Lower leg skin (tissue), 3 donors: ENCODE data around the gene SLC25A39.

Experiments used
- CTCF ChIP-seq, 3 donors: fragments of 450-650 bp; IDR thresholded peaks; one replicate each; pipeline ENCODE4 v1.5.1; 2016; ENCODE audit warnings: antibody characterized with exemption in 3 of 3, mild to moderate bottlenecking in 3 of 3, moderate library complexity in 2 of 3
- POLR2A ChIP-seq, 2 donors: fragments of 450-650 bp; IDR thresholded peaks; one replicate each; pipeline ENCODE4 v1.6.1; 2016 to 2017; ENCODE audit warnings: antibody characterized with exemption in 2 of 2, mild to moderate bottlenecking in 1 of 2, moderate library complexity in 1 of 2

GRCh38 chr17:44351961-44352827, 27.6 kb upstream of the SLC25A39 start:
- TF ChIP-seq CTCF (IDR thresholded peaks at IDR 0.05): no peak
- no peak for TF ChIP-seq POLR2A (IDR thresholded peaks at IDR 0.05)
